HepG2 (cell line): ENCODE data around the gene PELI3. TPM values are rescaled to one million over a fixed set of nuclear protein-coding genes. Genes with fewer than 3 reads are reported as not detected.

Source experiments
- ATM ChIP-seq: fragments of 450-650 bp; IDR thresholded peaks from 2 replicates; pipeline ENCODE4 v1.7.1; 2017; ENCODE audit warnings: mild to moderate bottlenecking, borderline replicate concordance
- EP300 ChIP-seq, 3 experiments: sonication (generic) in 1 of 3; formaldehyde crosslinking in 1 of 3; IDR thresholded peaks; 2 replicates each; pipeline versions ENCODE4 v1.5.1 to v1.6.1; 2011 to 2020; ENCODE audit warnings: low read depth in 2 of 3, low read length in 2 of 3, borderline replicate concordance in 1 of 3, improper control_type of control experiment in 1 of 3, mild to moderate bottlenecking in 1 of 3, missing genetic modification reagents in 1 of 3, moderate library complexity in 1 of 3
- HDAC6 ChIP-seq: fragments of 200-600 bp; sonication (generic); IDR thresholded peaks from 2 replicates; pipeline ENCODE4 v1.7.0; 2017; ENCODE audit warnings: mild to moderate bottlenecking, antibody characterized with exemption, low read length, low read depth
- PLSCR1 ChIP-seq: sonication (generic); formaldehyde crosslinking; IDR thresholded peaks from 2 replicates; pipeline ENCODE4 v1.5.0; 2020; ENCODE audit warnings: missing genetic modification reagents, mild to moderate bottlenecking, borderline replicate concordance
- SIX1 ChIP-seq: sonication (generic); formaldehyde crosslinking; IDR thresholded peaks from 2 replicates; pipeline ENCODE4 v1.4.0; 2020; ENCODE audit warnings: missing genetic modification reagents, borderline replicate concordance
- SIX4 ChIP-seq: sonication (generic); formaldehyde crosslinking; IDR thresholded peaks from 2 replicates; pipeline ENCODE4 v1.4.0; 2020; ENCODE audit warnings: missing genetic modification reagents
- ZMYM2 ChIP-seq: sonication (generic); formaldehyde crosslinking; IDR thresholded peaks from 2 replicates; pipeline ENCODE4 v1.8.0; 2022; ENCODE audit warnings: mild to moderate bottlenecking, missing genetic modification reagents
- ZNF235 ChIP-seq: sonication (generic); formaldehyde crosslinking; IDR thresholded peaks from 2 replicates; pipeline ENCODE4 v1.8.1; 2023; ENCODE audit warnings: mild to moderate bottlenecking, missing genetic modification reagents, borderline replicate concordance
- ZNF276 ChIP-seq: sonication (generic); formaldehyde crosslinking; IDR thresholded peaks from 2 replicates; pipeline ENCODE4 v1.4.0; 2020; ENCODE audit warnings: mild to moderate bottlenecking, low read depth, missing genetic modification reagents
- ZNF296 ChIP-seq: sonication (generic); formaldehyde crosslinking; conservative IDR thresholded peaks from 2 replicates; pipeline ENCODE4 v1.5.0; 2020; ENCODE audit warnings: mild to moderate bottlenecking, missing genetic modification reagents
- ZNF441 ChIP-seq: sonication (generic); formaldehyde crosslinking; IDR thresholded peaks from 2 replicates; pipeline ENCODE4 v1.7.0; 2021; ENCODE audit warnings: missing genetic modification reagents, borderline replicate concordance
- ZNF512 ChIP-seq: sonication (generic); formaldehyde crosslinking; IDR thresholded peaks from 2 replicates; pipeline ENCODE4 v1.4.0; 2020; ENCODE audit warnings: mild to moderate bottlenecking, missing genetic modification reagents
- ZNF567 ChIP-seq: sonication (generic); formaldehyde crosslinking; IDR thresholded peaks from 2 replicates; pipeline ENCODE4 v1.8.1; 2023; ENCODE audit warnings: mild to moderate bottlenecking, missing genetic modification reagents, borderline replicate concordance
- ZNF678 ChIP-seq: sonication (generic); formaldehyde crosslinking; IDR thresholded peaks from 2 replicates; pipeline ENCODE4 v1.4.0; 2020; ENCODE audit warnings: mild to moderate bottlenecking, missing genetic modification reagents
- ZNF746 ChIP-seq: sonication (generic); formaldehyde crosslinking; IDR thresholded peaks from 2 replicates; pipeline ENCODE4 v1.8.0; 2022; ENCODE audit warnings: mild to moderate bottlenecking, missing genetic modification reagents
- ZSCAN9 ChIP-seq: IDR thresholded peaks from 2 replicates; pipeline ENCODE4 v1.6.1; 2016; ENCODE audit warnings: borderline replicate concordance
- polyA plus RNA-seq, 8 experiments: library from polyadenylated mRNA; depleted of rRNA in 3 of 8; stranded (reverse) in 7 of 8; unstranded in 1 of 8; fragments of >200 nt; fragmentation: Illumina TruSeq in 4 of 8; extraction: Trizol in 4 of 8; gene quantifications; 2 replicates each; pipeline versions ENCODE4 v1.2.1 to v1.2.3, GENCODE V29; 2011 to 2016; ENCODE audit warnings: low read depth in 4 of 8, missing spikeins in 1 of 8, mixed read lengths in 1 of 8; ENCODE audit not compliant: insufficient read depth in 1 of 8
- total RNA-seq, 5 experiments: library from RNA; depleted of rRNA; stranded (reverse); fragments of >200 nt; fragmentation: Illumina TruSeq; extraction: Trizol; gene quantifications; 2 replicates each; pipeline ENCODE4 v1.2.3, GENCODE V29; 2016; ENCODE audit warnings: low read depth in 1 of 5
- TF ChIP-seq, protein P1 (sequence below): IDR thresholded peaks from 2 replicates; pipeline ENCODE4 v1.6.1; 2016; ENCODE audit warnings: low read depth, borderline replicate concordance
- TF ChIP-seq, protein P2 (sequence below): sonication (generic); formaldehyde crosslinking; IDR thresholded peaks from 2 replicates; pipeline ENCODE4 v1.5.1; 2020; ENCODE audit warnings: mild to moderate bottlenecking, missing genetic modification reagents, borderline replicate concordance

PELI3 gene
- total and polyA plus RNA-seq, 2 of the 13 experiments (the other 11 are each of a cell fraction or from before 2014, with no cell fraction given): 2.0 to 4.0 TPM

GRCh38 chr11:66418168-66418985, 48.3 kb upstream of the PELI3 start (continued):
- TF ChIP-seq EP300 (IDR thresholded peaks at IDR 0.05; ENCODE audit: low read depth in 2 of 2, low read length in 2 of 2) (no peak), EP300 (CRISPR knock-in tag; IDR thresholded peaks at IDR 0.05; ENCODE audit: borderline replicate concordance) (no peak), ZSCAN9 (peak; percentile 99), ZNF678 (CRISPR knock-in tag) (no peak), ZNF567 (CRISPR knock-in tag) (no peak), ZMYM2 (CRISPR knock-in tag) (no peak), ZNF746 (CRISPR knock-in tag) (no peak), PLSCR1 (CRISPR knock-in tag) (no peak), ZNF441 (CRISPR knock-in tag) (peak; percentile 93), HDAC6 (no peak), SIX1 (CRISPR knock-in tag) (no peak), ZNF512 (CRISPR knock-in tag) (no peak), ATM (no peak), ZNF276 (CRISPR knock-in tag) (no peak), SIX4 (CRISPR knock-in tag) (peak; percentile 76), ZNF296 (CRISPR knock-in tag) (peak; percentile 87; the same call in 1 of the 2 replicates), ZNF235 (peak; percentile 47; the same call in 1 of the 2 replicates)
- TF ChIP-seq, protein P1, sequence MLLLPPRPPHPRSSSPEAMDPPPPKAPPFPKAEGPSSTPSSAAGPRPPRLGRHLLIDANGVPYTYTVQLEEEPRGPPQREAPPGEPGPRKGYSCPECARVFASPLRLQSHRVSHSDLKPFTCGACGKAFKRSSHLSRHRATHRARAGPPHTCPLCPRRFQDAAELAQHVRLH: peak; percentile 85; the same call in 1 of the 2 replicates
- TF ChIP-seq, protein P2, sequence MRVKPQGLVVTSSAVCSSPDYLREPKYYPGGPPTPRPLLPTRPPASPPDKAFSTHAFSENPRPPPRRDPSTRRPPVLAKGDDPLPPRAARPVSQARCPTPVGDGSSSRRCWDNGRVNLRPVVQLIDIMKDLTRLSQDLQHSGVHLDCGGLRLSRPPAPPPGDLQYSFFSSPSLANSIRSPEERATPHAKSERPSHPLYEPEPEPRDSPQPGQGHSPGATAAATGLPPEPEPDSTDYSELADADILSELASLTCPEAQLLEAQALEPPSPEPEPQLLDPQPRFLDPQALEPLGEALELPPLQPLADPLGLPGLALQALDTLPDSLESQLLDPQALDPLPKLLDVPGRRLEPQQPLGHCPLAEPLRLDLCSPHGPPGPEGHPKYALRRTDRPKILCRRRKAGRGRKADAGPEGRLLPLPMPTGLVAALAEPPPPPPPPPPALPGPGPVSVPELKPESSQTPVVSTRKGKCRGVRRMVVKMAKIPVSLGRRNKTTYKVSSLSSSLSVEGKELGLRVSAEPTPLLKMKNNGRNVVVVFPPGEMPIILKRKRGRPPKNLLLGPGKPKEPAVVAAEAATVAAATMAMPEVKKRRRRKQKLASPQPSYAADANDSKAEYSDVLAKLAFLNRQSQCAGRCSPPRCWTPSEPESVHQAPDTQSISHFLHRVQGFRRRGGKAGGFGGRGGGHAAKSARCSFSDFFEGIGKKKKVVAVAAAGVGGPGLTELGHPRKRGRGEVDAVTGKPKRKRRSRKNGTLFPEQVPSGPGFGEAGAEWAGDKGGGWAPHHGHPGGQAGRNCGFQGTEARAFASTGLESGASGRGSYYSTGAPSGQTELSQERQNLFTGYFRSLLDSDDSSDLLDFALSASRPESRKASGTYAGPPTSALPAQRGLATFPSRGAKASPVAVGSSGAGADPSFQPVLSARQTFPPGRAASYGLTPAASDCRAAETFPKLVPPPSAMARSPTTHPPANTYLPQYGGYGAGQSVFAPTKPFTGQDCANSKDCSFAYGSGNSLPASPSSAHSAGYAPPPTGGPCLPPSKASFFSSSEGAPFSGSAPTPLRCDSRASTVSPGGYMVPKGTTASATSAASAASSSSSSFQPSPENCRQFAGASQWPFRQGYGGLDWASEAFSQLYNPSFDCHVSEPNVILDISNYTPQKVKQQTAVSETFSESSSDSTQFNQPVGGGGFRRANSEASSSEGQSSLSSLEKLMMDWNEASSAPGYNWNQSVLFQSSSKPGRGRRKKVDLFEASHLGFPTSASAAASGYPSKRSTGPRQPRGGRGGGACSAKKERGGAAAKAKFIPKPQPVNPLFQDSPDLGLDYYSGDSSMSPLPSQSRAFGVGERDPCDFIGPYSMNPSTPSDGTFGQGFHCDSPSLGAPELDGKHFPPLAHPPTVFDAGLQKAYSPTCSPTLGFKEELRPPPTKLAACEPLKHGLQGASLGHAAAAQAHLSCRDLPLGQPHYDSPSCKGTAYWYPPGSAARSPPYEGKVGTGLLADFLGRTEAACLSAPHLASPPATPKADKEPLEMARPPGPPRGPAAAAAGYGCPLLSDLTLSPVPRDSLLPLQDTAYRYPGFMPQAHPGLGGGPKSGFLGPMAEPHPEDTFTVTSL (CRISPR knock-in tag): no peak
